Retina (tissue), 1 donor: ENCODE results near the gene SLC45A2.
A peak's percentile ranks its signal among the peaks of the same experiment; 100 is the strongest.
"Not testable (repeated sequence)": the region's sequence is repeated elsewhere in the genome, so short reads cannot be mapped to it uniquely, and the experiment has no call there.

ENCODE experiments used
- DNase-seq: peaks from one replicate; pipeline ENCODE4 v3.0.0-alpha.2; 2016

The SLC45A2 gene

GRCh38 chr5:33984671-33985124 is at the start of gene SLC45A2:
Gene SLC45A2 (minus strand): TSS chr5:33984693. CDS start chr5:33984583, 110 bp downstream.
- no peak for DNase-seq

GRCh38 chr5:34031966-34032365 is 47.5 kb upstream of the SLC45A2 start:
- no peak for DNase-seq

- no peak for DNase-seq
Observed at GRCh38 chr5:34031117-34031516, 46.6 kb upstream of the SLC45A2 start.

GRCh38 chr5:34030585-34030984 is 46.1 kb upstream of the SLC45A2 start:
- not testable (repeated sequence) for DNase-seq

- DNase-seq = no peak
Observed at GRCh38 chr5:34030048-34030447, 45.6 kb upstream of the SLC45A2 start.

GRCh38 chr5:34028349-34028748 is 43.9 kb upstream of the SLC45A2 start:
- DNase-seq = no peak

- no peak for DNase-seq
Observed at GRCh38 chr5:34026089-34026761, 41.7 kb upstream of the SLC45A2 start.

- DNase-seq = no peak
Observed at GRCh38 chr5:34022121-34022705, 37.7 kb upstream of the SLC45A2 start.

- DNase-seq = no peak
Observed at GRCh38 chr5:34021334-34021733, 36.8 kb upstream of the SLC45A2 start.

- DNase-seq = no peak
Observed at GRCh38 chr5:34020726-34021125, 36.2 kb upstream of the SLC45A2 start.

GRCh38 chr5:34017254-34017653 is 32.8 kb upstream of the SLC45A2 start:
- DNase-seq = no peak

GRCh38 chr5:34016750-34017149 is 32.3 kb upstream of the SLC45A2 start:
- DNase-seq = no peak

GRCh38 chr5:34016222-34016621 is 31.7 kb upstream of the SLC45A2 start:
- no peak for DNase-seq

- DNase-seq = no peak
Observed at GRCh38 chr5:34015120-34015822, 30.8 kb upstream of the SLC45A2 start.

- DNase-seq = no peak
Observed at GRCh38 chr5:34014626-34015025, 30.1 kb upstream of the SLC45A2 start.

- no peak for DNase-seq
Observed at GRCh38 chr5:34013547-34013946, 29.1 kb upstream of the SLC45A2 start.

- no peak for DNase-seq
Observed at GRCh38 chr5:34012791-34013190, 28.3 kb upstream of the SLC45A2 start.

GRCh38 chr5:34011536-34011935 is 27.0 kb upstream of the SLC45A2 start:
- DNase-seq = no peak

GRCh38 chr5:34010146-34010545 is 25.7 kb upstream of the SLC45A2 start:
- DNase-seq = not testable (repeated sequence)

GRCh38 chr5:34009610-34010009 is 25.1 kb upstream of the SLC45A2 start:
- no peak for DNase-seq

- DNase-seq = no peak
Observed at GRCh38 chr5:34008802-34009201, 24.3 kb upstream of the SLC45A2 start.

GRCh38 chr5:34007621-34008600 is 23.4 kb upstream of the SLC45A2 start, which contains the start of gene AMACR:
Gene AMACR (minus strand): TSS chr5:34008050. CDS start chr5:34008019, 31 bp downstream.
- peak; percentile 96 for DNase-seq

- no peak for DNase-seq
Observed at GRCh38 chr5:34007201-34007620, 22.7 kb upstream of the SLC45A2 start.
